Thoracic aorta (tissue), 2 donors: Measurements from ENCODE around the gene DPYD. TPM values are rescaled to one million over a fixed set of nuclear protein-coding genes. Genes with fewer than 3 reads are reported as not detected.

Experiments
- ATAC-seq: fragments of 150-250 bp; one replicate; pipeline ENCODE4 v1.8.0; 2017; ENCODE audit warnings: low read depth; ENCODE audit not compliant: insufficient number of reproducible peaks, low FRiP score
- DNase-seq: peaks from one replicate; pipeline ENCODE4 v3.0.0-alpha.2; 2020; ENCODE audit warnings: low spot score
- H3K27ac ChIP-seq, 2 donors: fragments of 200-600 bp; sonication (generic); 1 replicate in 1 of 2; 2 replicates in 1 of 2; pipeline ENCODE4 v1.5.1; 2016; ENCODE audit warnings: mild to moderate bottlenecking in 2 of 2, moderate library complexity in 2 of 2
- H3K27me3 ChIP-seq: fragments of 200-600 bp; sonication (generic); replicated peaks from 2 replicates; pipeline ENCODE4 v1.6.0; 2016; ENCODE audit warnings: mild to moderate bottlenecking; ENCODE audit not compliant: insufficient read depth
- H3K36me3 ChIP-seq: fragments of 200-600 bp; sonication (generic); one replicate; pipeline ENCODE4 v1.5.1; 2016
- H3K4me1 ChIP-seq, 2 donors: fragments of 200-600 bp; sonication (generic); 1 replicate in 1 of 2; 2 replicates in 1 of 2; pipeline versions ENCODE4 v1.5.1 to v1.6.0; 2016; ENCODE audit warnings: low read depth in 2 of 2, mild to moderate bottlenecking in 1 of 2; ENCODE audit not compliant: control insufficient read depth in 1 of 2
- H3K4me3 ChIP-seq: fragments of 200-600 bp; sonication (generic); 2 replicates; pipeline ENCODE4 v1.5.1; 2016; ENCODE audit warnings: mild to moderate bottlenecking
- H3K9me3 ChIP-seq: fragments of 200-600 bp; sonication (generic); 2 replicates; pipeline ENCODE4 v1.5.1; 2016
- CTCF ChIP-seq: fragments of 200-600 bp; sonication (generic); IDR thresholded peaks from one replicate; pipeline ENCODE4 v1.5.1; 2019; ENCODE audit warnings: antibody characterized with exemption
- total RNA-seq, 2 donors: library from RNA; depleted of rRNA; stranded (reverse); fragments of >200 nt; gene quantifications; one replicate each; pipeline versions ENCODE4 v1.1.0 to v1.2.3, GENCODE V29; 2016

The DPYD gene
- total RNA-seq, 2 donors from 2014 or later = 29.1 to 44.2 TPM

GRCh38 chr1:97738270-97738669 is 182.6 kb downstream of the DPYD start:
- peaks cover 0 to 7% of the 10 kb centered on the region in 2 donors for H3K4me1 ChIP-seq
- no peak overlapping the region for H3K27ac ChIP-seq
- no peaks in the 10 kb centered on the region for H3K9me3 ChIP-seq
- no peaks in the 10 kb centered on the region for H3K27me3 ChIP-seq
- TF ChIP-seq CTCF = no peak
- DNase-seq (no peak), ATAC-seq (no peak)
- H3K36me3 ChIP-seq = no peaks in the 10 kb centered on the region
- H3K4me3 ChIP-seq = no peak overlapping the region

- no peaks in the 10 kb centered on the region for H3K9me3 ChIP-seq
- no peaks in the 10 kb centered on the region for H3K27me3 ChIP-seq
- DNase-seq = no peak
- H3K27ac ChIP-seq = no peak overlapping the region
- ATAC-seq = no peak
- no peaks in the 10 kb centered on the region for H3K36me3 ChIP-seq
- no peaks in the 10 kb centered on the region for H3K4me1 ChIP-seq
- no peak overlapping the region for H3K4me3 ChIP-seq
- no peak for TF ChIP-seq CTCF
Observed at GRCh38 chr1:97730271-97730670, 190.6 kb downstream of the DPYD start.

DNA sequence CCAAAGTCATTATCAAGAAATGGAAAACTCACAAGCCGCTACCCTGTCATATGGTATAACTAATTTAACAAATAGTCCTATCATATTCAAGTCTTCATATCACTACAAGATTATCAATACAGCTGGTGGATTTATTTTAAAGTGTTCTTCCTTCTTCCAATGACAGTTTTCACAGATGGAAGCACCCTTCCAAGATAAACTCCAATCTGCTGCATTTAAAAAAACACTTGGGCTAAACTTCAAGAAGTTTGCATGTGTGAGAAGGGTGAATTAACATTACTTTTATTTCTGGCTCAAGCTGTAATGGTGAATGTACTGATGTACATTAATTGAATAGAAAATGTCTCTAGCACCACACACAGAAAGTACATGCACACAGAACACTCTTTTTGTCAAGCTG is 192.4 kb downstream of the DPYD start:
- TF ChIP-seq CTCF = no peak
- Histone ChIP-seq H3K4me1 (no peaks in the 10 kb centered on the region), H3K9me3 (no peaks in the 10 kb centered on the region), H3K4me3 (no peak overlapping the region), H3K36me3 (no peaks in the 10 kb centered on the region), H3K27me3 (no peaks in the 10 kb centered on the region), H3K27ac (no peak overlapping the region)
- DNase-seq (no peak), ATAC-seq (no peak)

GRCh38 chr1:97727029-97727428 is 193.8 kb downstream of the DPYD start:
- ATAC-seq = no peak
- Histone ChIP-seq H3K9me3 (no peaks in the 10 kb centered on the region), H3K4me1 (peaks cover 0 to under 1% of the 10 kb centered on the region in 2 donors), H3K27me3 (no peaks in the 10 kb centered on the region), H3K36me3 (no peaks in the 10 kb centered on the region), H3K27ac (no peak overlapping the region), H3K4me3 (no peak overlapping the region)
- no peak for TF ChIP-seq CTCF
- no peak for DNase-seq

- TF ChIP-seq CTCF = no peak
- no peaks in the 10 kb centered on the region for H3K9me3 ChIP-seq
- H3K27me3 ChIP-seq = no peaks in the 10 kb centered on the region
- H3K27ac ChIP-seq = no peak overlapping the region
- H3K4me3 ChIP-seq = no peak overlapping the region
- H3K36me3 ChIP-seq = no peaks in the 10 kb centered on the region
- peaks cover 0 to 3% of the 10 kb centered on the region in 2 donors for H3K4me1 ChIP-seq
- ATAC-seq (no peak), DNase-seq (no peak)
Observed at GRCh38 chr1:97726386-97726785, 194.4 kb downstream of the DPYD start.
